Parathyroid adenoma (tissue), 2 donors: Measurements from ENCODE around the gene GAS2L2.

Source experiments
- H2AFZ ChIP-seq: fragments of 300-600 bp; sonication (generic); one replicate; pipeline ENCODE4 v1.7.0; 2017; ENCODE audit warnings: antibody characterized with exemption, mild to moderate bottlenecking
- H3K27ac ChIP-seq: fragments of 300-600 bp; sonication (generic); one replicate; pipeline ENCODE4 v1.7.0; 2017
- H3K27me3 ChIP-seq: fragments of 300-600 bp; sonication (generic); one replicate; pipeline ENCODE4 v1.7.0; 2017; ENCODE audit warnings: low read length; ENCODE audit not compliant: control insufficient read depth, insufficient read depth
- H3K36me3 ChIP-seq: fragments of 300-600 bp; sonication (generic); one replicate; pipeline ENCODE4 v1.7.0; 2017; ENCODE audit warnings: low read length; ENCODE audit not compliant: control insufficient read depth, insufficient read depth
- H3K4me1 ChIP-seq: fragments of 300-600 bp; sonication (generic); one replicate; pipeline ENCODE4 v1.7.0; 2017; ENCODE audit warnings: control low read depth
- H3K4me2 ChIP-seq: fragments of 300-600 bp; sonication (generic); one replicate; pipeline ENCODE4 v1.7.0; 2017; ENCODE audit warnings: low read length
- H3K4me3 ChIP-seq: fragments of 300-600 bp; sonication (generic); one replicate; pipeline ENCODE4 v1.7.0; 2017; ENCODE audit warnings: low read depth, low read length
- H3K79me2 ChIP-seq: fragments of 300-600 bp; sonication (generic); one replicate; pipeline ENCODE4 v1.7.0; 2017; ENCODE audit warnings: control low read depth
- H3K9ac ChIP-seq: fragments of 300-600 bp; sonication (generic); one replicate; pipeline ENCODE4 v1.7.0; 2017; ENCODE audit warnings: mild to moderate bottlenecking
- H3K9me3 ChIP-seq: fragments of 300-600 bp; sonication (generic); one replicate; pipeline ENCODE4 v1.7.0; 2017; ENCODE audit warnings: low read length; ENCODE audit not compliant: control insufficient read depth
- CTCF ChIP-seq: fragments of 300-600 bp; sonication (generic); IDR thresholded peaks from one replicate; pipeline ENCODE4 v1.7.0; 2017; ENCODE audit warnings: antibody characterized with exemption, mild to moderate bottlenecking
- donor health status: primary hyperparathyroidism.

GAS2L2 gene

GRCh38 chr17:35726127-35726952 lies 26.7 kb downstream of the GAS2L2 start:
- no peak overlapping the region for H3K4me3 ChIP-seq
- no peak overlapping the region for H3K4me2 ChIP-seq
- no peak for TF ChIP-seq CTCF
- no peaks in the 10 kb centered on the region for H3K9me3 ChIP-seq
- no peaks in the 10 kb centered on the region for H3K36me3 ChIP-seq
- H3K9ac ChIP-seq, result no peak overlapping the region
- H3K27me3 ChIP-seq, result no peaks in the 10 kb centered on the region
- H3K27ac ChIP-seq, result peak overlapping the region; percentile 10
- H3K79me2 ChIP-seq, result no peaks in the 10 kb centered on the region
- H2AFZ ChIP-seq, result no peak overlapping the region
- peaks cover 38% of the 10 kb centered on the region for H3K4me1 ChIP-seq

GRCh38 chr17:35725802-35726126 lies 27.3 kb downstream of the GAS2L2 start:
- Histone ChIP-seq H3K79me2 (no peaks in the 10 kb centered on the region), H3K4me2 (no peak overlapping the region), H2AFZ (no peak overlapping the region), H3K4me3 (no peak overlapping the region), H3K4me1 (peaks cover 33% of the 10 kb centered on the region), H3K9ac (no peak overlapping the region), H3K27me3 (no peaks in the 10 kb centered on the region), H3K9me3 (no peaks in the 10 kb centered on the region), H3K27ac (no peak overlapping the region), H3K36me3 (no peaks in the 10 kb centered on the region)
- no peak for TF ChIP-seq CTCF

GRCh38 chr17:35725058-35725457 lies 28.0 kb downstream of the GAS2L2 start:
- H3K79me2 ChIP-seq, result no peaks in the 10 kb centered on the region
- no peak overlapping the region for H3K27ac ChIP-seq
- H3K4me2 ChIP-seq, result no peak overlapping the region
- TF ChIP-seq CTCF, result no peak
- H3K36me3 ChIP-seq, result no peaks in the 10 kb centered on the region
- H2AFZ ChIP-seq, result no peak overlapping the region
- no peak overlapping the region for H3K4me3 ChIP-seq
- no peaks in the 10 kb centered on the region for H3K9me3 ChIP-seq
- peaks cover 32% of the 10 kb centered on the region for H3K4me1 ChIP-seq
- no peak overlapping the region for H3K9ac ChIP-seq
- H3K27me3 ChIP-seq, result no peaks in the 10 kb centered on the region

GRCh38 chr17:35723735-35724134 lies 29.3 kb downstream of the GAS2L2 start:
- H3K27ac ChIP-seq, result no peak overlapping the region
- no peaks in the 10 kb centered on the region for H3K79me2 ChIP-seq
- no peak overlapping the region for H3K4me3 ChIP-seq
- no peaks in the 10 kb centered on the region for H3K27me3 ChIP-seq
- H2AFZ ChIP-seq, result no peak overlapping the region
- no peaks in the 10 kb centered on the region for H3K9me3 ChIP-seq
- TF ChIP-seq CTCF, result no peak
- H3K9ac ChIP-seq, result no peak overlapping the region
- H3K4me1 ChIP-seq, result peaks cover 23% of the 10 kb centered on the region
- H3K36me3 ChIP-seq, result no peaks in the 10 kb centered on the region
- H3K4me2 ChIP-seq, result no peak overlapping the region

DNA sequence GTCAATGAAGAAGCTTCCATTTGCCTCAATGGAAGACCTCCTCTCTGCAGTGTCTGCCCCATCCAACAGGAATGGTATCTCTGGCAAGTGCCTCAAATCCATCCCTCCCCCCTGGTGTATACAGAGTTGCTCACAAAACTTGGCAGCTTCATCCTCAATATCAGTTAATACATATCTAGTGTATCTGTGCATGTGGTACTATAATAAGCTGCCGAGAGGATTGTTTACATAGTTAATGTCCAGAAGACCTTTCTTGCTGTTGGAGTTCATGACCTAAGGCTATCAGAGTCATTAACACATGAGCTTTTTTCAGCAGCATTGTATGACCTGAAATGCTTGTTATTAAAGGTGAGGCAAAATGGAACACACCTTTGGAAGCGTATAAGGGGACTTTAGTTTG lies 35.6 kb downstream of the GAS2L2 start:
- Histone ChIP-seq H3K4me3 (no peak overlapping the region), H2AFZ (no peak overlapping the region), H3K27me3 (no peaks in the 10 kb centered on the region), H3K4me1 (peaks cover 42% of the 10 kb centered on the region), H3K27ac (peak overlapping the region; percentile 66), H3K9me3 (no peaks in the 10 kb centered on the region), H3K4me2 (peak overlapping the region; percentile 12), H3K9ac (no peak overlapping the region), H3K36me3 (no peaks in the 10 kb centered on the region), H3K79me2 (no peaks in the 10 kb centered on the region)
- TF ChIP-seq CTCF, result no peak
